Panc1 (cell line): ENCODE data around the gene SLC13A5.

Source experiments
- POLR2AphosphoS5 ChIP-seq: IDR thresholded peaks from 2 replicates; pipeline ENCODE4 v1.6.1; 2012; ENCODE audit warnings: mild to moderate bottlenecking, low read depth, low read length, moderate library complexity
- SIN3A ChIP-seq: IDR thresholded peaks from 2 replicates; pipeline ENCODE4 v1.6.1; 2012; ENCODE audit warnings: low read depth, mild to moderate bottlenecking, low read length, moderate library complexity, borderline replicate concordance; ENCODE audit not compliant: insufficient read depth
- TCF7L2 ChIP-seq: IDR thresholded peaks from 2 replicates; pipeline ENCODE4 v1.6.1; 2011; ENCODE audit warnings: mild to moderate bottlenecking, low read depth, low read length, inconsistent platforms
- TF ChIP-seq, protein P1 (sequence below): fragments of 450-650 bp; IDR thresholded peaks from 2 replicates; pipeline ENCODE4 v1.5.1; 2017; ENCODE audit warnings: mild to moderate bottlenecking
- TF ChIP-seq, protein P2 (sequence below), 2 experiments: IDR thresholded peaks; 2 replicates each; pipeline ENCODE4 v1.6.1; 2011 to 2012; ENCODE audit warnings: low read depth in 2 of 2, control low read depth in 1 of 2, low read length in 1 of 2, mild to moderate bottlenecking in 1 of 2, moderate library complexity in 1 of 2; ENCODE audit not compliant: insufficient read depth in 1 of 2

DNA sequence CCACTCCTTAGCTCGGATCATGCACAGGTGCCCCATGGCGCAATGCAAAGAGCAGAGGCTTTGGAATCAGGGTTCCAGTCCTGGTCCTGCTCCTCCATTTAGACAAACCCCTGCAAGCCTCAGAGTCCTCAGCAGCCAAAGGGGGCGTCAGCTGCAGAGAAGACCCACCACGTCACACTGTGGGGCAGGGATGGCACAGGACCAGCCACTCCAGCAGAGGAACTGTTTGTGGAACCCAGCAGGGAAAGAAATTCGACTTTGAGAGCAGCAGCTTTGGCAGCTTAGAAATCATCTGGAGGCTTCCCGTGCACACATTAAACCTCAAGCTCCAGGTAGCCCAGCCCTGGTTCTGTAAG lies 36.4 kb downstream of the SLC13A5 start:
- TF ChIP-seq, protein P1, sequence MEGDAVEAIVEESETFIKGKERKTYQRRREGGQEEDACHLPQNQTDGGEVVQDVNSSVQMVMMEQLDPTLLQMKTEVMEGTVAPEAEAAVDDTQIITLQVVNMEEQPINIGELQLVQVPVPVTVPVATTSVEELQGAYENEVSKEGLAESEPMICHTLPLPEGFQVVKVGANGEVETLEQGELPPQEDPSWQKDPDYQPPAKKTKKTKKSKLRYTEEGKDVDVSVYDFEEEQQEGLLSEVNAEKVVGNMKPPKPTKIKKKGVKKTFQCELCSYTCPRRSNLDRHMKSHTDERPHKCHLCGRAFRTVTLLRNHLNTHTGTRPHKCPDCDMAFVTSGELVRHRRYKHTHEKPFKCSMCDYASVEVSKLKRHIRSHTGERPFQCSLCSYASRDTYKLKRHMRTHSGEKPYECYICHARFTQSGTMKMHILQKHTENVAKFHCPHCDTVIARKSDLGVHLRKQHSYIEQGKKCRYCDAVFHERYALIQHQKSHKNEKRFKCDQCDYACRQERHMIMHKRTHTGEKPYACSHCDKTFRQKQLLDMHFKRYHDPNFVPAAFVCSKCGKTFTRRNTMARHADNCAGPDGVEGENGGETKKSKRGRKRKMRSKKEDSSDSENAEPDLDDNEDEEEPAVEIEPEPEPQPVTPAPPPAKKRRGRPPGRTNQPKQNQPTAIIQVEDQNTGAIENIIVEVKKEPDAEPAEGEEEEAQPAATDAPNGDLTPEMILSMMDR = no peak
- TF ChIP-seq POLR2AphosphoS5 (no peak), SIN3A (no peak), TCF7L2 (no peak)
- TF ChIP-seq, protein P2, sequence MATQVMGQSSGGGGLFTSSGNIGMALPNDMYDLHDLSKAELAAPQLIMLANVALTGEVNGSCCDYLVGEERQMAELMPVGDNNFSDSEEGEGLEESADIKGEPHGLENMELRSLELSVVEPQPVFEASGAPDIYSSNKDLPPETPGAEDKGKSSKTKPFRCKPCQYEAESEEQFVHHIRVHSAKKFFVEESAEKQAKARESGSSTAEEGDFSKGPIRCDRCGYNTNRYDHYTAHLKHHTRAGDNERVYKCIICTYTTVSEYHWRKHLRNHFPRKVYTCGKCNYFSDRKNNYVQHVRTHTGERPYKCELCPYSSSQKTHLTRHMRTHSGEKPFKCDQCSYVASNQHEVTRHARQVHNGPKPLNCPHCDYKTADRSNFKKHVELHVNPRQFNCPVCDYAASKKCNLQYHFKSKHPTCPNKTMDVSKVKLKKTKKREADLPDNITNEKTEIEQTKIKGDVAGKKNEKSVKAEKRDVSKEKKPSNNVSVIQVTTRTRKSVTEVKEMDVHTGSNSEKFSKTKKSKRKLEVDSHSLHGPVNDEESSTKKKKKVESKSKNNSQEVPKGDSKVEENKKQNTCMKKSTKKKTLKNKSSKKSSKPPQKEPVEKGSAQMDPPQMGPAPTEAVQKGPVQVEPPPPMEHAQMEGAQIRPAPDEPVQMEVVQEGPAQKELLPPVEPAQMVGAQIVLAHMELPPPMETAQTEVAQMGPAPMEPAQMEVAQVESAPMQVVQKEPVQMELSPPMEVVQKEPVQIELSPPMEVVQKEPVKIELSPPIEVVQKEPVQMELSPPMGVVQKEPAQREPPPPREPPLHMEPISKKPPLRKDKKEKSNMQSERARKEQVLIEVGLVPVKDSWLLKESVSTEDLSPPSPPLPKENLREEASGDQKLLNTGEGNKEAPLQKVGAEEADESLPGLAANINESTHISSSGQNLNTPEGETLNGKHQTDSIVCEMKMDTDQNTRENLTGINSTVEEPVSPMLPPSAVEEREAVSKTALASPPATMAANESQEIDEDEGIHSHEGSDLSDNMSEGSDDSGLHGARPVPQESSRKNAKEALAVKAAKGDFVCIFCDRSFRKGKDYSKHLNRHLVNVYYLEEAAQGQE (IDR thresholded peaks at IDR 0.05; ENCODE audit: insufficient read depth in 1 of 2, low read depth in 2 of 2, low read length in 1 of 2) = no peak
